WTC11 (cell line): Measurements from ENCODE around the gene ELK3. TPM values are rescaled to one million over a fixed set of nuclear protein-coding genes. Genes with fewer than 3 reads are reported as not detected.

ENCODE experiments used
- ATAC-seq: fragments of 200-7000 bp; cut with Tn5 transposase; 2 replicates; pipeline ENCODE4 v1.10.0; 2021; ENCODE audit warnings: mild to moderate bottlenecking, moderate library complexity
- CTCF ChIA-PET: fragments of 300-600 bp; sonication (Branson Sonifier 250); formaldehyde crosslinking; loops from one replicate; lab custom pipeline; 2021; ENCODE audit warnings: antibody characterized with exemption; lab: Charles Lee
- POLR2A ChIA-PET: fragments of 350-600 bp; sonication (Branson Sonifier 250); formaldehyde crosslinking; loops from one replicate; lab custom pipeline; 2021; ENCODE audit warnings: antibody characterized with exemption; lab: Charles Lee
- DNase-seq: peaks from one replicate; pipeline ENCODE4 v3.0.0; 2021; ENCODE audit warnings: low spot score
- H3K27ac Mint-ChIP-seq: 2 replicates; pipeline ENCODE4 v1.8.0; 2021; ENCODE audit warnings: mixed read lengths
- H3K27me3 Mint-ChIP-seq: 2 replicates; pipeline ENCODE4 v1.8.0; 2021; ENCODE audit warnings: low read depth, mild to moderate bottlenecking, moderate library complexity, mixed read lengths
- H3K36me3 Mint-ChIP-seq: 2 replicates; pipeline ENCODE4 v1.8.0; 2021; ENCODE audit warnings: mixed read lengths
- H3K4me1 Mint-ChIP-seq: 2 replicates; pipeline ENCODE4 v1.8.0; 2022; ENCODE audit warnings: mixed read lengths
- H3K4me3 Mint-ChIP-seq: 2 replicates; pipeline ENCODE4 v1.8.0; 2021; ENCODE audit warnings: mild to moderate bottlenecking, moderate library complexity, mixed read lengths
- H3K9me3 Mint-ChIP-seq: 2 replicates; pipeline ENCODE4 v1.8.0; 2021; ENCODE audit warnings: mixed read lengths
- AR ChIP-seq: fragments of 250-450 bp; sonication (Bioruptor Pico); IDR thresholded peaks from 2 replicates; pipeline ENCODE4 v1.9.0; 2021; ENCODE audit warnings: mild to moderate bottlenecking
- ATF1 ChIP-seq: sonication (generic); formaldehyde crosslinking; IDR thresholded peaks from 2 replicates; pipeline ENCODE4 v1.8.1; 2023; ENCODE audit warnings: mild to moderate bottlenecking, moderate library complexity, missing genetic modification reagents
- CBFB ChIP-seq: sonication (generic); formaldehyde crosslinking; IDR thresholded peaks from 2 replicates; pipeline ENCODE4 v1.8.1; 2022; ENCODE audit warnings: mild to moderate bottlenecking, low read depth, missing genetic modification reagents
- CREB1 ChIP-seq: sonication (generic); formaldehyde crosslinking; IDR thresholded peaks from 2 replicates; pipeline ENCODE4 v1.8.0; 2023; ENCODE audit warnings: mild to moderate bottlenecking, missing genetic modification reagents
- CREM ChIP-seq: sonication (generic); formaldehyde crosslinking; IDR thresholded peaks from 2 replicates; pipeline ENCODE4 v1.8.1; 2022; ENCODE audit warnings: mild to moderate bottlenecking, missing genetic modification reagents, moderate library complexity
- E2F5 ChIP-seq: sonication (generic); formaldehyde crosslinking; IDR thresholded peaks from 2 replicates; pipeline ENCODE4 v1.8.1; 2022; ENCODE audit warnings: mild to moderate bottlenecking, moderate library complexity, missing genetic modification reagents
- FOXJ3 ChIP-seq: sonication (generic); formaldehyde crosslinking; IDR thresholded peaks from 2 replicates; pipeline ENCODE4 v1.9.0; 2021; ENCODE audit warnings: missing genetic modification reagents, mild to moderate bottlenecking, borderline replicate concordance
- FOXK1 ChIP-seq: sonication (generic); formaldehyde crosslinking; IDR thresholded peaks from 2 replicates; pipeline ENCODE4 v1.8.0; 2022; ENCODE audit warnings: mild to moderate bottlenecking, moderate library complexity, missing genetic modification reagents
- FOXP1 ChIP-seq: sonication (generic); formaldehyde crosslinking; IDR thresholded peaks from 2 replicates; pipeline ENCODE4 v1.8.0; 2022; ENCODE audit warnings: missing genetic modification reagents, mild to moderate bottlenecking, moderate library complexity, borderline replicate concordance
- FOXP4 ChIP-seq: sonication (generic); formaldehyde crosslinking; IDR thresholded peaks from 2 replicates; pipeline ENCODE4 v1.8.0; 2022; ENCODE audit warnings: mild to moderate bottlenecking, missing genetic modification reagents
- GABPB1 ChIP-seq: sonication (generic); formaldehyde crosslinking; IDR thresholded peaks from 2 replicates; pipeline ENCODE4 v1.8.1; 2023; ENCODE audit warnings: mild to moderate bottlenecking, missing genetic modification reagents
- JAZF1 ChIP-seq: fragments of 250-450 bp; sonication (Bioruptor Pico); IDR thresholded peaks from 2 replicates; pipeline ENCODE4 v1.9.0; 2021; ENCODE audit warnings: moderate library complexity, mild to moderate bottlenecking, inconsistent platforms
- MYBL2 ChIP-seq: sonication (generic); formaldehyde crosslinking; IDR thresholded peaks from 2 replicates; pipeline ENCODE4 v1.8.1; 2023; ENCODE audit warnings: mild to moderate bottlenecking, moderate library complexity, missing genetic modification reagents
- NR2C2 ChIP-seq: sonication (generic); formaldehyde crosslinking; IDR thresholded peaks from 2 replicates; pipeline ENCODE4 v1.8.0; 2022; ENCODE audit warnings: mild to moderate bottlenecking, missing genetic modification reagents
- RELA ChIP-seq: sonication (generic); formaldehyde crosslinking; IDR thresholded peaks from 2 replicates; pipeline ENCODE4 v1.8.1; 2022; ENCODE audit warnings: missing genetic modification reagents, mild to moderate bottlenecking, borderline replicate concordance
- RORB ChIP-seq: fragments of 250-450 bp; sonication (Bioruptor Pico); IDR thresholded peaks from 2 replicates; pipeline ENCODE4 v1.9.0; 2021; ENCODE audit warnings: mild to moderate bottlenecking
- SMAD3 ChIP-seq: sonication (generic); formaldehyde crosslinking; IDR thresholded peaks from 2 replicates; pipeline ENCODE4 v1.8.0; 2022; ENCODE audit warnings: missing genetic modification reagents, mild to moderate bottlenecking, borderline replicate concordance
- SMAD4 ChIP-seq: sonication (generic); formaldehyde crosslinking; IDR thresholded peaks from 2 replicates; pipeline ENCODE4 v1.8.0; 2022; ENCODE audit warnings: mild to moderate bottlenecking, missing genetic modification reagents
- STAT6 ChIP-seq: sonication (generic); formaldehyde crosslinking; conservative IDR thresholded peaks from 2 replicates; pipeline ENCODE4 v1.8.1; 2023; ENCODE audit warnings: mild to moderate bottlenecking, low read depth, missing genetic modification reagents, moderate library complexity
- USF2 ChIP-seq: sonication (generic); formaldehyde crosslinking; IDR thresholded peaks from 2 replicates; pipeline ENCODE4 v1.8.1; 2023; ENCODE audit warnings: mild to moderate bottlenecking, missing genetic modification reagents, moderate library complexity
- ZNF121 ChIP-seq: sonication (generic); formaldehyde crosslinking; IDR thresholded peaks from 2 replicates; pipeline ENCODE4 v1.8.0; 2023; ENCODE audit warnings: missing genetic modification reagents
- ZNF263 ChIP-seq: sonication (generic); formaldehyde crosslinking; IDR thresholded peaks from 2 replicates; pipeline ENCODE4 v1.8.1; 2022; ENCODE audit warnings: low read depth, mild to moderate bottlenecking, moderate library complexity, missing genetic modification reagents
- ZNF396 ChIP-seq: fragments of 250-450 bp; sonication (Bioruptor Pico); IDR thresholded peaks from 2 replicates; pipeline ENCODE4 v1.8.0; 2021; ENCODE audit warnings: mild to moderate bottlenecking, moderate library complexity, borderline replicate concordance
- ZNF416 ChIP-seq: fragments of 250-450 bp; sonication (Bioruptor Pico); IDR thresholded peaks from 2 replicates; pipeline ENCODE4 v1.9.0; 2021; ENCODE audit warnings: mild to moderate bottlenecking, inconsistent platforms
- ZNF423 ChIP-seq: fragments of 250-450 bp; sonication (Bioruptor Pico); IDR thresholded peaks from 2 replicates; pipeline ENCODE4 v2.1.2; 2022; ENCODE audit warnings: mild to moderate bottlenecking, moderate library complexity
- ZNF512 ChIP-seq: sonication (generic); formaldehyde crosslinking; IDR thresholded peaks from 2 replicates; pipeline ENCODE4 v1.8.1; 2022; ENCODE audit warnings: missing genetic modification reagents, borderline replicate concordance
- total RNA-seq: library from RNA; stranded (reverse); gene quantifications from 3 replicates; pipeline ENCODE4 v1.2.3, GENCODE V29; 2021

ELK3 gene
- total RNA-seq, 1 experiment from 2014 or later: 16.5 TPM

GRCh38 chr12:96302687-96303310 is 108.6 kb downstream of the ELK3 start:
- Mint-ChIP-seq H3K4me1 (peaks cover 15% of the 10 kb centered on the region), H3K4me3 (no peak overlapping the region), H3K27me3 (no peaks in the 10 kb centered on the region), H3K9me3 (no peaks in the 10 kb centered on the region), H3K36me3 (peaks cover 9% of the 10 kb centered on the region), H3K27ac (no peak overlapping the region)
- no peak for ATAC-seq
- no peak for TF ChIP-seq ZNF121 (CRISPR knock-in tag)
- TF ChIP-seq ZNF416 (CRISPR knock-in tag): no peak
- TF ChIP-seq SMAD4 (CRISPR knock-in tag): no peak
- no peak for TF ChIP-seq FOXP1 (CRISPR knock-in tag)
- TF ChIP-seq CBFB (CRISPR knock-in tag): no peak
- TF ChIP-seq FOXK1 (CRISPR knock-in tag): no peak
- no peak for TF ChIP-seq GABPB1
- no peak for TF ChIP-seq FOXJ3 (CRISPR knock-in tag)
- no peak for TF ChIP-seq JAZF1
- no peak for TF ChIP-seq ZNF396 (CRISPR knock-in tag)
- no peak for TF ChIP-seq ATF1 (CRISPR knock-in tag)
- no peak for TF ChIP-seq CREB1
- no peak for TF ChIP-seq CREM (CRISPR knock-in tag)
- TF ChIP-seq ZNF423 (CRISPR knock-in tag): no peak
- TF ChIP-seq USF2 (CRISPR knock-in tag): no peak
- no peak for TF ChIP-seq NR2C2
- no peak for TF ChIP-seq E2F5
- TF ChIP-seq AR (CRISPR knock-in tag): no peak
- no peak for DNase-seq
- ChIA-PET POLR2A (no interaction called here), CTCF (interaction anchor here (0.8 to 1.0 kb wide), 2 partner anchors 62 to 97 kb away, joined by 3 read pairs; partner anchors contain the start of gene CDK17)

- ChIA-PET CTCF (interaction anchor here (0.8 to 1.0 kb wide), 2 partner anchors 61 to 96 kb away, joined by 3 read pairs; partner anchors contain the start of gene CDK17), POLR2A (no interaction called here)
- Mint-ChIP-seq H3K36me3 (peaks cover 9% of the 10 kb centered on the region), H3K9me3 (no peaks in the 10 kb centered on the region), H3K27me3 (no peaks in the 10 kb centered on the region), H3K27ac (no peak overlapping the region), H3K4me3 (no peak overlapping the region), H3K4me1 (peaks cover 15% of the 10 kb centered on the region)
- DNase-seq (no peak), ATAC-seq (no peak)
- TF ChIP-seq FOXP4 (CRISPR knock-in tag) (no peak), ZNF512 (CRISPR knock-in tag) (no peak), STAT6 (no peak), MYBL2 (no peak), GABPB1 (no peak), RORB (CRISPR knock-in tag) (no peak), RELA (CRISPR knock-in tag) (no peak), ZNF263 (CRISPR knock-in tag) (no peak), ZNF423 (CRISPR knock-in tag) (no peak), SMAD3 (CRISPR knock-in tag) (no peak)
Measured at GRCh38 chr12:96303653-96304052, 109.5 kb downstream of the ELK3 start.
